Tibial nerve (tissue), 4 donors: ENCODE measurements around the gene LRCH4. TPM values are rescaled to one million over a fixed set of nuclear protein-coding genes. Genes with fewer than 3 reads are reported as not detected.
"Not testable (repeated sequence)": the region's sequence is repeated elsewhere in the genome, so short reads cannot be mapped to it uniquely, and the experiment has no call there.

ENCODE experiments used
- DNase-seq, 2 donors: peaks; one replicate each; pipeline ENCODE4 v3.0.0-alpha.2; 2019; ENCODE audit warnings: low spot score in 2 of 2
- H3K27ac ChIP-seq, 4 donors: fragments of 200-600 bp; sonication (generic) in 3 of 4; one replicate each; pipeline ENCODE4 v1.5.1; 2017 to 2019; ENCODE audit warnings: mild to moderate bottlenecking in 1 of 4
- H3K27me3 ChIP-seq, 2 donors: fragments of 200-600 bp; sonication (generic) in 1 of 2; one replicate each; pipeline versions ENCODE4 v1.5.1 to v1.6.0; 2017 to 2019
- H3K36me3 ChIP-seq, 3 donors: fragments of 200-600 bp; sonication (generic); one replicate each; pipeline ENCODE4 v1.5.1; 2018 to 2019
- H3K4me1 ChIP-seq, 4 donors: fragments of 200-600 bp; sonication (generic) in 3 of 4; one replicate each; pipeline ENCODE4 v1.5.1; 2017 to 2019
- H3K4me3 ChIP-seq, 4 donors: fragments of 200-600 bp; sonication (generic) in 3 of 4; one replicate each; pipeline ENCODE4 v1.5.1; 2017 to 2019; ENCODE audit warnings: mild to moderate bottlenecking in 1 of 4, moderate library complexity in 1 of 4
- H3K9me3 ChIP-seq, 4 donors: fragments of 200-600 bp; sonication (generic) in 3 of 4; one replicate each; pipeline ENCODE4 v1.5.1; 2017 to 2019
- EP300 ChIP-seq, 2 donors: sonication (generic); formaldehyde crosslinking; IDR thresholded peaks; one replicate each; pipeline ENCODE4 v1.6.1; 2017; ENCODE audit warnings: antibody characterized with exemption in 2 of 2, mild to moderate bottlenecking in 1 of 2
- POLR2A ChIP-seq, 2 donors: fragments of 450-650 bp; IDR thresholded peaks; one replicate each; pipeline ENCODE4 v1.6.1; 2017; ENCODE audit warnings: antibody characterized with exemption in 2 of 2, mild to moderate bottlenecking in 2 of 2, moderate library complexity in 2 of 2
- WGBS, 2 donors: methylation state at CpG; one replicate each; pipeline ENCODE4 v1.1.5; 2018; 5-methylcytosine and 5-hydroxymethylcytosine counted together
- total RNA-seq, 4 donors: library from RNA; depleted of rRNA; stranded (reverse); fragments of >200 nt; gene quantifications; one replicate each; pipeline ENCODE4 v1.1.0, GENCODE V29; 2016
- TF ChIP-seq, protein P1 (sequence below), 5 experiments: fragments of 200-600 bp in 3 of 5; fragments of 450-650 bp in 2 of 5; sonication (generic) in 3 of 5; IDR thresholded peaks; one replicate each; pipeline ENCODE4 v1.5.1; 2016 to 2019; ENCODE audit warnings: antibody characterized with exemption in 5 of 5, mild to moderate bottlenecking in 3 of 5, moderate library complexity in 2 of 5

The LRCH4 gene
- total RNA-seq, 4 donors from 2014 or later, result 135 to 174 (median 170) TPM

DNA sequence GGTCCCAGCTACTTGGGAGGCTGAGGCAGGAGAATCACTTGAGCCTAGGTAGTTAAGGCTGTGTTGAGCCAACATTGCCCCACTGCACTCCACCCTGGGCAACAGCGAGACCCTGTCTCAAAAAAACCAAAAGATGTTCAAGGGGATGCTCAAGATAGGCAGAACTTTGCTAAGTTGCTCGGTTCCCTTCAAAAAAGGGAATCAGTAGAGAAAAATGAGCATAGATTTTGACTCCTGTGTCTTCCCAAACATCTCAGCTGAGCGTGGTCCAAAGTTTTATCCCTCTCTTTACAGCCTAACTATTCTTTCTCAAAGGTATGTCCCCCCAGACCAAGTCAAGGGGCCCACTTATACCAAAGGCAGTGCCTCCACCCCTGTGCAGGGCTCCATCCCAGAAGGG is 32.9 kb downstream of the LRCH4 start:
- 84 to 90% methylated on average over 3 of the region's 3 CpGs for WGBS, 2 donors
- no peak for DNase-seq
- peaks cover 8 to 77% (median 9%) of the 10 kb centered on the region in 3 donors for H3K36me3 ChIP-seq
- H3K27ac ChIP-seq, result no peak overlapping the region
- H3K4me1 ChIP-seq, result peaks cover 0 to 16% (median 12%) of the 10 kb centered on the region in 4 donors
- no peaks in the 10 kb centered on the region for H3K27me3 ChIP-seq
- no peaks in the 10 kb centered on the region for H3K9me3 ChIP-seq
- no peak overlapping the region for H3K4me3 ChIP-seq
- TF ChIP-seq, protein P1, sequence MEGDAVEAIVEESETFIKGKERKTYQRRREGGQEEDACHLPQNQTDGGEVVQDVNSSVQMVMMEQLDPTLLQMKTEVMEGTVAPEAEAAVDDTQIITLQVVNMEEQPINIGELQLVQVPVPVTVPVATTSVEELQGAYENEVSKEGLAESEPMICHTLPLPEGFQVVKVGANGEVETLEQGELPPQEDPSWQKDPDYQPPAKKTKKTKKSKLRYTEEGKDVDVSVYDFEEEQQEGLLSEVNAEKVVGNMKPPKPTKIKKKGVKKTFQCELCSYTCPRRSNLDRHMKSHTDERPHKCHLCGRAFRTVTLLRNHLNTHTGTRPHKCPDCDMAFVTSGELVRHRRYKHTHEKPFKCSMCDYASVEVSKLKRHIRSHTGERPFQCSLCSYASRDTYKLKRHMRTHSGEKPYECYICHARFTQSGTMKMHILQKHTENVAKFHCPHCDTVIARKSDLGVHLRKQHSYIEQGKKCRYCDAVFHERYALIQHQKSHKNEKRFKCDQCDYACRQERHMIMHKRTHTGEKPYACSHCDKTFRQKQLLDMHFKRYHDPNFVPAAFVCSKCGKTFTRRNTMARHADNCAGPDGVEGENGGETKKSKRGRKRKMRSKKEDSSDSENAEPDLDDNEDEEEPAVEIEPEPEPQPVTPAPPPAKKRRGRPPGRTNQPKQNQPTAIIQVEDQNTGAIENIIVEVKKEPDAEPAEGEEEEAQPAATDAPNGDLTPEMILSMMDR (IDR thresholded peaks at IDR 0.05), result no peak
- TF ChIP-seq EP300 (IDR thresholded peaks at IDR 0.05) (no peak), POLR2A (IDR thresholded peaks at IDR 0.05) (no peak)

DNA sequence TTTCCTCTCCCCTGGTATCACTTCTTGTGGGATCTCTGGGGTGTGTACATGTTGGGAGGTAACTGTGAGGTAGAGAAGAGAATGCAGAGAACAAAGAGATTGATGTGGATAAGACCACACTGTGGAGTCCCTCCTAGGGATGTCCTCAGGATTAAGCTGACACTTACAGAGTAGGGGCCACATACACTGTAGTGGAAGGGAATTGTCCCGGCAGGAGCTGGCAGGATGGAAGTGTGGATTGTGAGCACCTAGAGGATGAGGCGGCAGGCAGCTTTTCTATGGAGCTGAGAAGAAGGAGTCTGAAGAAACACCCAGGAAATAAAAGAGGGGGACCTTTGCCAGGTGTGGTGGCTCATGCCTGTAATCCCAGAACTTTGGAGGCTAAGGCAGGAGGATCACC is 33.4 kb downstream of the LRCH4 start:
- Histone ChIP-seq H3K27ac (no peak overlapping the region), H3K9me3 (no peaks in the 10 kb centered on the region), H3K36me3 (peaks cover 8 to 74% (median 9%) of the 10 kb centered on the region in 3 donors), H3K4me1 (peaks cover 0 to 21% (median 17%) of the 10 kb centered on the region in 4 donors), H3K4me3 (no peak overlapping the region), H3K27me3 (no peaks in the 10 kb centered on the region)
- no peak for TF ChIP-seq POLR2A (IDR thresholded peaks at IDR 0.05)
- TF ChIP-seq EP300 (IDR thresholded peaks at IDR 0.05), result no peak
- TF ChIP-seq, protein P1 (IDR thresholded peaks at IDR 0.05), result no peak
- 92 to 95% methylated on average over 2 of the region's 2 CpGs for WGBS, 2 donors
- no peak for DNase-seq

DNA sequence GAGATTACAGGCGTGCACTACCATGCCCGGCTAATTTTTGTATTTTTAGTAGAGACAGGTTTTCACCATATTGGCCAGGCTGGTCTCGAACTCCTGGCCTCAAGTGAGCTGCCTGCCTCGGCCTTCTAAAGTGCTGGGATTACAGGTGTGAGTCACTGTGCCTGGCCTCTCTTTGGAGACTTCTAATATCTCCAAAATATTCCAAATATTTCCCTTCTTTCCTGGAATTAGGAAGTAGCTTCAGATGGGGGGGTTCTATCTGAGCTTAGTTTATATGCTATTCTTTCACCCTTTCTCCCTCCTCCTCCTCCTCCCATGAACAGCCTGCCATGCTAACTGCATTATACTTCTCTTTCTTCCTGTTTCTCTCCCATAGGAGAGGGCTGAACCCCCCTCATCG is 37.5 kb downstream of the LRCH4 start:
- not testable (repeated sequence) for H3K9me3 ChIP-seq, H3K4me3 ChIP-seq, DNase-seq, H3K27me3 ChIP-seq
- Histone ChIP-seq H3K4me1 (peaks cover 4 to 61% (median 58%) of the 10 kb centered on the region in 4 donors), H3K27ac (peak overlapping the region; percentile 72 to 92 (median 82)), H3K36me3 (peaks cover 2 to 34% (median 4%) of the 10 kb centered on the region in 3 donors)
- 69 to 75% methylated on average over 5 of the region's 5 CpGs for WGBS, 2 donors

DNA sequence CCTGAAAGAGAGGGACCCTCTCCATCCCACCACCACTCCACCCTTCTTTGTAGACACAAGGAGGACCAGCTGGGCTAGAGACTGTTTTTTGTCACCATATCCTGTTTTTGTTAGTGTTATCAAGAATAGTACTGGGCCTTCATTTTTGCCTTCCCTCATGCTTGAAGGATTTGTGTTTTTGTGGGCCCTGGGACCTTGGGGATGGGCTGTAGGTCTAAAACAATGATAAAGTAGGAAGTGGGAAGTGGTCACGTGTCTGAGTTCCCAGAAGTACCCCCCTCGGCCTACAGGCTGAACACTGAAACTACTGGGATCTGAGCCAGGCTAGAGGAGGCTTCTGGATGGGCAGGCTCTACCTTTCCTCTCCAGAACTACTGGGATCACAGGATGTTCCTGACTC is 38.1 kb downstream of the LRCH4 start:
- Histone ChIP-seq H3K27me3 (no peaks in the 10 kb centered on the region), H3K36me3 (peaks cover 0 to 28% (median 0%) of the 10 kb centered on the region in 3 donors), H3K4me1 (peaks cover 4 to 65% (median 61%) of the 10 kb centered on the region in 4 donors), H3K27ac (peak overlapping the region; percentile 72 to 92 (median 82)), H3K4me3 (no peak overlapping the region), H3K9me3 (no peaks in the 10 kb centered on the region)
- 9 to 15% methylated on average over 2 of the region's 2 CpGs for WGBS, 2 donors
- DNase-seq, result no peak
- TF ChIP-seq, protein P1 (IDR thresholded peaks at IDR 0.05), result peak in 2 of 5 experiments; percentile 10 to 32
- TF ChIP-seq EP300 (IDR thresholded peaks at IDR 0.05) (peak in 1 of 2 donors; percentile 16), POLR2A (IDR thresholded peaks at IDR 0.05) (no peak)

DNA sequence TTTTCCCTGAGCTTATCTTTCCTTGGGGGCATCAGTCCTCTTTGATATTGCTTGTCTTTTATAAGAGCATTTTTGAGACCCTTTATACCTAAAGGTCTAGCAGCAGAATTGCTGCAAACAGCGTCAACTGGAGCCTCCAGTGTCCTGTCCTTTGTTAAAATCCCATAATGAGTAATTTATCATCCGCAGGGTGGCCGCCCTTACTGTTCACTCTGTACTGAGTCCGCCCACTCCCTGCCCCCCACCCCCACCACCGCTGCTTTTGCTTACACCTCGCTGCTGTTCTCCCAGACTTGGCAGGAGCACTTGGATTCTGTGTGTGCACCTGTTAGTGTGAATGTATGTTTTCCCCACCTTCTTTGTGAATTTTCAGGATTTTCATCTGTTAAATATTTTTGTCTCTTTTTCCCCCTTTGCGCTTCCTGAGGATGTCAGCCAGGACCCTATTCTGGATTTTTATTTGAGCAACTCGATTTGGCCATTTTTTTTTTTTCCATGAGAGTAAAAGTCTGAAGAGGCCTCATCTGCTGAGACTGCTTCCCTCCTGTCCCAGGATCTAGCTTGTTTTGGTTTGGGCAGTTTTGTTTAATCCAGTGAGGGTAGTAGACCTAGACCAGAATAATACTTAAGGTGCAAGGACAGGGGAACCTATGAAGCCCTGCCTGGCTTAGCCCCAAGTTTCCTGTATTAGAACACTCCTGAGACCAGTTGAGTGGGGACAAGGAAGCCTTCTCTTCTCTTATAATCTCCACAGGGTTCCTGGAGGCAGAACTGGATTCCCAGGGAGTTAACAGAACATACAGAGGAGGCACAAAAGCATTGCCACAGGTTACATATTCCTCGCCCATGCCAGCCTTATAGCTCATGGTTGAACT is 38.8 kb downstream of the LRCH4 start:
- WGBS, 2 donors, result 37 to 39% methylated on average over 9 of the region's 9 CpGs
- no peak for DNase-seq
- H3K27ac ChIP-seq, result peak overlapping the region; percentile 72 to 92 (median 82)
- peaks cover 0 to 21% (median 0%) of the 10 kb centered on the region in 3 donors for H3K36me3 ChIP-seq
- no peak overlapping the region for H3K4me3 ChIP-seq
- H3K4me1 ChIP-seq, result peaks cover 4 to 72% (median 63%) of the 10 kb centered on the region in 4 donors
- no peaks in the 10 kb centered on the region for H3K9me3 ChIP-seq
- H3K27me3 ChIP-seq, result no peaks in the 10 kb centered on the region
- no peak for TF ChIP-seq EP300 (IDR thresholded peaks at IDR 0.05)
- TF ChIP-seq POLR2A (IDR thresholded peaks at IDR 0.05), result no peak
- TF ChIP-seq, protein P1 (IDR thresholded peaks at IDR 0.05), result no peak
